ENCODE results near the gene CPNE2. TPM values are rescaled to one million over a fixed set of nuclear protein-coding genes. Genes with fewer than 3 reads are reported as not detected.

Gene CPNE2
- total RNA-seq, 6 donors from 2014 or later, result 39.4 to 58.7 (median 53.1) TPM

- 92 to 93% methylated on average over 6 of the region's 6 CpGs for WGBS, 2 donors
- Histone ChIP-seq H3K4me1 (peaks cover 42 to 76% (median 56%) of the 10 kb centered on the region in 4 donors), H3K9me3 (no peaks in the 10 kb centered on the region), H3K36me3 (peaks cover 0 to 28% (median 10%) of the 10 kb centered on the region in 4 donors), H3K27me3 (no peaks in the 10 kb centered on the region), H3K27ac (peak overlapping the region; percentile 62 to 82 (median 74)), H3K4me3 (no peak overlapping the region)
- TF ChIP-seq EP300 (IDR thresholded peaks at IDR 0.05) (no peak), POLR2A (IDR thresholded peaks at IDR 0.05) (no peak), CTCF (IDR thresholded peaks at IDR 0.05) (no peak), POLR2AphosphoS5 (IDR thresholded peaks at IDR 0.05) (no peak)
- ATAC-seq (ENCODE audit: low FRiP score in 2 of 2) (no peak), DNase-seq (no peak)
Measured at GRCh38 chr16:57148481-57148880, 56.1 kb downstream of the CPNE2 start.

DNA sequence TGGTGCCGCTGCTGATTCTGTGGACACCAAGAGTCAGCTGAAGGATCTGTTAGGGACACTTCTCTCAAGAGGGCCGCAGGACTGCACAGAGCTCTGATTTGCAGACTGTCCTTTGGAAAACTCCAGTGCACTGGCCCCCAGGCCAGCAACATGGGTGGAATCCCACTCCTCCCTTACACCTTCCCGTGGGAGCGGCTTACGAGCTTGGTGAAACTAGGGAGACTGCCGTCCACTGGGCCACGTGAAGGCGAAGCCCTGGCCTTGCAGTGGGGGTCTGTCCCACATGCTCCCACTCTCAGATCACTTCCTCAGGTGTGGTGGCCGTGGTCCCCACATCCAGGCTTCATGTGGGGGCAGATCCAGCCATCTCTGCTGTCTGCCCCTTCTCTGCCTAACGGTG is 57.0 kb downstream of the CPNE2 start:
- Histone ChIP-seq H3K27me3 (no peaks in the 10 kb centered on the region), H3K27ac (peak overlapping the region in 3 of 4 donors; percentile 67 to 82 (median 82)), H3K36me3 (peaks cover 6 to 38% (median 17%) of the 10 kb centered on the region in 4 donors), H3K4me3 (no peak overlapping the region), H3K4me1 (peaks cover 37 to 68% (median 47%) of the 10 kb centered on the region in 4 donors), H3K9me3 (no peaks in the 10 kb centered on the region)
- DNase-seq (no peak), ATAC-seq (ENCODE audit: low FRiP score in 2 of 2) (no peak)
- 89 to 94% methylated on average over 6 to 10 of the region's 10 CpGs for WGBS, 2 donors
- no peak for TF ChIP-seq CTCF (IDR thresholded peaks at IDR 0.05)
- no peak for TF ChIP-seq POLR2AphosphoS5 (IDR thresholded peaks at IDR 0.05)
- TF ChIP-seq POLR2A (IDR thresholded peaks at IDR 0.05), result no peak
- TF ChIP-seq EP300 (IDR thresholded peaks at IDR 0.05), result no peak

DNA sequence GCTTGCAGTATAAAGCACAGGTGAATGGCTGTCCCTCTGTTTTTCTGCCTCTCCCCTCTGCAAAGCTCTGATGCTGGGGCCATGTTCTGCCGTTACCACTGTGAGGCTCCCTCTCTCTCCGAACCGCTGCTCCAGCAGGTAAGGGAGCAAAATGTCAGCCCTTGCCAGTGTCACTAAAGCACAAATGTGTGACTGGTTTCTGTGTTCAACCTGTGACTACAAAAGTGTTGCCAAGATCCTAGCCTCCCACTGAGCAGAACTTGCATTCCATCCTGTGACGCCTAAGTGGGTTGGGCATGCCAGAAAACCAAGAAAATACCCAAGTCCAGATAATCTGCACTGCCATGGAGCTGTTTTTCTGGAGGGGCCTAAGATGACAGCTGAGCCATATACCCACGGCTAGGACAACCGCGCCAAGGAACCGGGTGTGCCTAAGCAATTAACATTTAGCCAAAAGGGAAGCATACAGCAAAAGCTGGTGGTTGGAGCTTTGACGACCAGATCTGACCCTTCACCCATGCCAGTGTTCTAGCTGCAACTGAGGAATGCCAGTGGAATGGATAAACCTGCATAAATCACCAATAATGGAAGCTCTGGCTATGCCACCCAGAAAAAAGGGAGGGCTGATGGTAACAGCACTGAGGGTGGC is 58.4 kb downstream of the CPNE2 start:
- Histone ChIP-seq H3K4me3 (no peak overlapping the region), H3K27me3 (no peaks in the 10 kb centered on the region), H3K4me1 (peaks cover 27 to 61% (median 35%) of the 10 kb centered on the region in 4 donors), H3K27ac (peak overlapping the region in 1 of 4 donors; percentile 62), H3K36me3 (peaks cover 6 to 52% (median 22%) of the 10 kb centered on the region in 4 donors), H3K9me3 (no peaks in the 10 kb centered on the region)
- no peak for TF ChIP-seq EP300 (IDR thresholded peaks at IDR 0.05)
- TF ChIP-seq POLR2AphosphoS5 (IDR thresholded peaks at IDR 0.05), result no peak
- no peak for TF ChIP-seq CTCF (IDR thresholded peaks at IDR 0.05)
- TF ChIP-seq POLR2A (IDR thresholded peaks at IDR 0.05), result no peak
- ATAC-seq (ENCODE audit: low FRiP score in 2 of 2), result no peak
- DNase-seq, result no peak
- 93 to 94% methylated on average over 8 to 9 of the region's 9 CpGs for WGBS, 2 donors

DNA sequence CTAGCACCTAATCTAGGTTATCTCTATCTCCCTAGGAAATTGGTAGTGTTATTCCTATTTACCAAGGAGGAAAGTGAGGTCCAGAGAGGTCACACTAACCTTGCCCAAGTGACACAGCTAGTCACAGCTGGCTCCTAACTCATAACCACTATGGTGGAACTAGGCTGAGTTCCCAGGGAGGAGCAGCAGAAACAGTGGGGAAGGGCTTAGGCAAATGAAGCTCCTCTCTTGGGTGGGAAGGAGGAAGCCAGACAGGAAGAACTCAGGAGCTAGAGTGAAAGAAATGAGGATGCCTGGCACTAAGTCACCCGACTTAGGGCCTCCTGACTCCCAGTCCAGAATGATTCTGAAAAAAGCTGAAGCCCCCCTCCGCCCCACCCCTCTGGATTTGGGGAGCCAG is 59.0 kb downstream of the CPNE2 start:
- 69 to 77% methylated on average over 2 of the region's 2 CpGs for whole genome bisulfite sequencing, 2 donors
- H3K36me3 ChIP-seq, result peaks cover 6 to 57% (median 22%) of the 10 kb centered on the region in 4 donors
- peak overlapping the region in 2 of 4 donors; percentile 6 to 62 for H3K27ac ChIP-seq

More for the DNA sequence above, 59.0 kb downstream of the CPNE2 start:
- H3K27me3 ChIP-seq, result no peaks in the 10 kb centered on the region
- no peaks in the 10 kb centered on the region for H3K9me3 ChIP-seq
- no peak for TF ChIP-seq CTCF (IDR thresholded peaks at IDR 0.05)
- no peak for TF ChIP-seq POLR2A (IDR thresholded peaks at IDR 0.05)
- no peak for TF ChIP-seq POLR2AphosphoS5 (IDR thresholded peaks at IDR 0.05)
- H3K4me1 ChIP-seq, result peaks cover 23 to 58% (median 30%) of the 10 kb centered on the region in 4 donors
- ATAC-seq (ENCODE audit: low FRiP score in 2 of 2) (no peak), DNase-seq (no peak)
- no peak overlapping the region for H3K4me3 ChIP-seq

All from upper lobe of left lung (tissue), 6 donors.